Measurements from ENCODE around the gene SAV1. TPM values are rescaled to one million over a fixed set of nuclear protein-coding genes. Genes with fewer than 3 reads are reported as not detected.
"Not testable (repeated sequence)": the region's sequence is repeated elsewhere in the genome, so short reads cannot be mapped to it uniquely, and the experiment has no call there.

SAV1 gene
- total and polyA plus RNA-seq, 2 experiments from 2014 or later: 18.6 to 34.4 TPM

- DNase-seq (ENCODE audit: low read depth in 1 of 2, low spot score in 1 of 2): no peak
- no peak for TF ChIP-seq CTCF (IDR thresholded peaks at IDR 0.05; ENCODE audit: low read depth, low read length)
- Histone ChIP-seq H3K36me3 (peaks cover 5% of the 10 kb centered on the region), H3K9me3 (ENCODE audit: low read depth) (no peaks in the 10 kb centered on the region), H3K27ac (no peak overlapping the region), H3K27me3 (no peaks in the 10 kb centered on the region), H3K4me1 (ENCODE audit: low read depth) (peaks cover 18% of the 10 kb centered on the region), H3K4me3 (no peak overlapping the region)
Measured at GRCh38 chr14:50647753-50648152, 20.4 kb downstream of the SAV1 start.

GRCh38 chr14:50647282-50647681, 20.8 kb downstream of the SAV1 start:
- H3K9me3 ChIP-seq (ENCODE audit: low read depth): no peaks in the 10 kb centered on the region
- peaks cover 18% of the 10 kb centered on the region for H3K4me1 ChIP-seq (ENCODE audit: low read depth)
- no peak overlapping the region for H3K27ac ChIP-seq
- no peaks in the 10 kb centered on the region for H3K27me3 ChIP-seq
- no peak for TF ChIP-seq CTCF (IDR thresholded peaks at IDR 0.05; ENCODE audit: low read depth, low read length)
- H3K36me3 ChIP-seq: peaks cover 5% of the 10 kb centered on the region
- H3K4me3 ChIP-seq: no peak overlapping the region
- no peak for DNase-seq (ENCODE audit: low read depth in 1 of 2, low spot score in 1 of 2)

- Histone ChIP-seq H3K36me3 (peaks cover 12% of the 10 kb centered on the region), H3K4me3 (no peak overlapping the region), H3K27ac (no peak overlapping the region), H3K27me3 (no peaks in the 10 kb centered on the region), H3K9me3 (ENCODE audit: low read depth) (no peaks in the 10 kb centered on the region), H3K4me1 (ENCODE audit: low read depth) (peaks cover 9% of the 10 kb centered on the region)
- DNase-seq (ENCODE audit: low read depth in 1 of 2, low spot score in 1 of 2): peak in 1 of 2 donors; percentile 50
- no peak for TF ChIP-seq CTCF (IDR thresholded peaks at IDR 0.05; ENCODE audit: low read depth, low read length)
Measured at GRCh38 chr14:50635141-50635540, 33.0 kb downstream of the SAV1 start.

- H3K4me3 ChIP-seq: no peak overlapping the region
Measured at GRCh38 chr14:50633954-50634353, 34.2 kb downstream of the SAV1 start.

GRCh38 chr14:50631408-50631821, 36.7 kb downstream of the SAV1 start:
- DNase-seq (ENCODE audit: low read depth in 1 of 2, low spot score in 1 of 2): no peak
- Histone ChIP-seq H3K36me3 (peaks cover 12% of the 10 kb centered on the region), H3K27ac (peak overlapping the region; percentile 57), H3K9me3 (ENCODE audit: low read depth) (no peaks in the 10 kb centered on the region), H3K4me3 (no peak overlapping the region), H3K4me1 (ENCODE audit: low read depth) (peaks cover 9% of the 10 kb centered on the region), H3K27me3 (no peaks in the 10 kb centered on the region)
- TF ChIP-seq CTCF (IDR thresholded peaks at IDR 0.05; ENCODE audit: low read depth, low read length): no peak

More at GRCh38 chr14:50633954-50634353, 34.2 kb downstream of the SAV1 start:
- peak in 1 of 2 donors; percentile 12 for DNase-seq (ENCODE audit: low read depth in 1 of 2, low spot score in 1 of 2)
- Histone ChIP-seq H3K36me3 (peaks cover 12% of the 10 kb centered on the region), H3K4me1 (ENCODE audit: low read depth) (peaks cover 9% of the 10 kb centered on the region), H3K27me3 (no peaks in the 10 kb centered on the region), H3K27ac (peak overlapping the region; percentile 61), H3K9me3 (ENCODE audit: low read depth) (no peaks in the 10 kb centered on the region)
- no peak for TF ChIP-seq CTCF (IDR thresholded peaks at IDR 0.05; ENCODE audit: low read depth, low read length)

GRCh38 chr14:50624947-50625346, 43.2 kb downstream of the SAV1 start:
- not testable (repeated sequence) for H3K27me3 ChIP-seq

More at GRCh38 chr14:50624947-50625346, 43.2 kb downstream of the SAV1 start:
- not testable (repeated sequence) for H3K9me3 ChIP-seq (ENCODE audit: low read depth); H3K27ac ChIP-seq; H3K36me3 ChIP-seq; H3K4me3 ChIP-seq; DNase-seq (ENCODE audit: low read depth in 1 of 2, low spot score in 1 of 2); H3K4me1 ChIP-seq (ENCODE audit: low read depth)
